SH-SY5Y (cell line): ENCODE results near the gene SLC12A2.

Source experiments
- GATA2 ChIP-seq: IDR thresholded peaks from 2 replicates; pipeline ENCODE4 v1.6.1; 2011; ENCODE audit warnings: mild to moderate bottlenecking, low read depth, low read length
- GATA3 ChIP-seq: IDR thresholded peaks from 2 replicates; pipeline ENCODE4 v1.6.1; 2011; ENCODE audit warnings: low read depth, mild to moderate bottlenecking, low read length, moderate library complexity

Gene SLC12A2

DNA sequence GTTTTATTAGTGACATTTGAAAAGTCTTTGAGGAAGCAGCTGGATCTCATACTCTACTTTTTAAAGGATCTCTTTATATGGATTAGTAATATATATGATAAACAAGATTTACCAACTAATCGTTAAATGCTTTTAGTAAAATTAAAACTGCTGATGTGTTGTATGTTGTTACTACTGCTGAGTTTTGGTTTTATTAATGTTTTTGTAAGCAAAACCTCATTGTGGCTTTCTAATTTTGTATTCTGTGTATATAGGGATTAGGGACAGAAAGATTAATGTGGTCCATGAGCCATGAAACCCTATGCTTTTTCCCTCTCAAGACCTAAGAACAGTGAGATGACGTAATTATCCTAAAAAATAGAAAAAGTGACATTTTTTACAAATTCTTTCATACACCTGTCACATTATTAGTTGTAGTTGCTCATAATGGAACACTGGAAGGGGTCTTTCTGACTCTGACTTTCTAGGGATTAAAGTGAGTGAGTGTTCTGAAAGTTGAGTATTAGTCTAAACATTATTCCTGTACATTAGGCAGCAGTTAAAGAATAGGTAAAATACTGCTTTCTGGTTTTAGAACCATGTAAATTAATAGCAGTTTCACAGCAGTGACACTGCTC lies 85.9 kb downstream of the SLC12A2 start:
- TF ChIP-seq GATA2 (no peak), GATA3 (no peak)

GRCh38 chr5:128172102-128172501 lies 88.5 kb downstream of the SLC12A2 start:
- TF ChIP-seq GATA2 (no peak), GATA3 (no peak)

DNA sequence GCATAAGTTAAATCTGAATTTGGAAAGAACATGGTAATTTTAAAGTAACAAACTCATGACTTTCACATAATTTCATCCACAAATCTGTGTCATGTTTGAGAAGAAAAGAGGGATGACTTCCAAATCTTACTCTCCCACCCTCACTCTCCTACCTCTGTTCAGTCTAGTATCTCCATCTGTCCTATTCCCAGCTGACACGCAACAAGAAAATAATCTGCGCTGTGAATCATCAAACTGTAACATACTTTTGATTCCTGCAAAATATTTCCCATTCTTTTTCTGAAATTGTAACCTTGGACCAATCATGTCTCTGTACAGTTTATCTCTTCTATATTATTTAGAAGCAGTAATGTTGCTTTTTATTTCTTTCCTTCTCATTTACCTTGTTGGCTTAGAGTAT lies 91.4 kb downstream of the SLC12A2 start:
- TF ChIP-seq GATA2, result no peak
- TF ChIP-seq GATA3, result no peak

- TF ChIP-seq GATA2, result no peak
- TF ChIP-seq GATA3, result no peak
Measured at GRCh38 chr5:128192368-128192767, 108.8 kb downstream of the SLC12A2 start.

GRCh38 chr5:128193665-128194390 lies 110.3 kb downstream of the SLC12A2 start:
- TF ChIP-seq GATA2 (no peak), GATA3 (no peak)

DNA sequence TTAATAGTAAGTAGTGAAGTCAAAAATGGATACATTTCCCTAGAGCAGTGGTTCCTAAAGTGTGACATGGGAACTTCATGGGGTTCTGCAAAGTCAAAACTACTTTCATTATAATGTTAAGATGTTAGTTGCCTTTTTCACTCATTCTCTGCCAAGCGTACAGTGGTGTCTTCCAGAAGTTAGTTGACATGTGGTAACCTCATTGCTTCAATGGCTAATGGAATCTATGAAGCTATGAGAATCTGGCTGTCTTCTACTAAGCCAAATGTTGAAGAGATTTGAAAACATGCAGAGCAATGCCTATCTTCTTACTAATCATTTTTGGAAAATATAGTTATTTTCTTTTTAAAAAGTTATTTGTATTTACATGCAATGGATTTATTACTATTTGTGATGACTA lies 111.8 kb downstream of the SLC12A2 start:
- no peak for TF ChIP-seq GATA3
- no peak for TF ChIP-seq GATA2

- TF ChIP-seq GATA2, result no peak
- TF ChIP-seq GATA3, result no peak
Measured at GRCh38 chr5:128196080-128196479, 112.5 kb downstream of the SLC12A2 start.

- TF ChIP-seq GATA3, result no peak
- no peak for TF ChIP-seq GATA2
Measured at GRCh38 chr5:128196791-128197190, 113.2 kb downstream of the SLC12A2 start.

- TF ChIP-seq GATA2, result no peak
- no peak for TF ChIP-seq GATA3
Measured at GRCh38 chr5:128197896-128198522, 114.4 kb downstream of the SLC12A2 start.

DNA sequence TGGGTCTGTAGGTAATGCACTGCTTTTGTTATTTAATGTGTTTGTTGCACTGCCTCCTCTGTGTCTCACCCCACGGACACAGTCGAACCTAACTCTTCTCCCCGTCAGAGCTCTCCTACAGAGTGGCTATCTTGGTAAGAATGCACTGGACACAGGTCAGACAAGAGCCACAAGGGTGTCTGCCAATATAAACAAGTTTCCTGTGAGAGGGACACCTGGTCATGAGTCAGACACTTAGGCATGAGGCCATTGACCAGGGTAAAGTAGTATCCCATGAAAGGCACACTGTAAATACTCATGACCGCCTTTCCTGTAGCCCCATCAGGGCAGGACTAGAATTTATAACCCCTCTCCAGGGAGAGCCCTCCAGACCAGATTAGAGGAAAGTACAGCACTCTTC lies 115.5 kb downstream of the SLC12A2 start:
- TF ChIP-seq GATA2 (no peak), GATA3 (no peak)

DNA sequence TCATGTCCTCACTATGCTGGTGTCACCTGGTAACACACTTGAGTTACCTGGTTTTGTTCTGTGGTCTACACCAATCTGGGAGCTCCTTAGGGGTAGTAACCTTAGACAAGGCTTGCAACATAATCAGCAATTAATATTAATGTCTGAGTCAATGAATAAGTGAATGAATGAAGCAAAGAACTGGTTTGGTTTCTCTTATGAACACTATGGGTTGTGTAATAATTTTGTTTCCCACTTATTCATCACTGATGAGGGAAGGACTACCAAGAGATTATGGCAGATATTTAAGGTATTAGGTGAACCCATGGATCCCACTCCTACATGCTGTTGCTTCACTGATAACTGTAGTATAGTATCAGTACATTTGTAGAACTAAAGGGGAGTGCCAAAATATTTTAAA lies 116.0 kb downstream of the SLC12A2 start:
- TF ChIP-seq GATA2 (no peak), GATA3 (no peak)

DNA sequence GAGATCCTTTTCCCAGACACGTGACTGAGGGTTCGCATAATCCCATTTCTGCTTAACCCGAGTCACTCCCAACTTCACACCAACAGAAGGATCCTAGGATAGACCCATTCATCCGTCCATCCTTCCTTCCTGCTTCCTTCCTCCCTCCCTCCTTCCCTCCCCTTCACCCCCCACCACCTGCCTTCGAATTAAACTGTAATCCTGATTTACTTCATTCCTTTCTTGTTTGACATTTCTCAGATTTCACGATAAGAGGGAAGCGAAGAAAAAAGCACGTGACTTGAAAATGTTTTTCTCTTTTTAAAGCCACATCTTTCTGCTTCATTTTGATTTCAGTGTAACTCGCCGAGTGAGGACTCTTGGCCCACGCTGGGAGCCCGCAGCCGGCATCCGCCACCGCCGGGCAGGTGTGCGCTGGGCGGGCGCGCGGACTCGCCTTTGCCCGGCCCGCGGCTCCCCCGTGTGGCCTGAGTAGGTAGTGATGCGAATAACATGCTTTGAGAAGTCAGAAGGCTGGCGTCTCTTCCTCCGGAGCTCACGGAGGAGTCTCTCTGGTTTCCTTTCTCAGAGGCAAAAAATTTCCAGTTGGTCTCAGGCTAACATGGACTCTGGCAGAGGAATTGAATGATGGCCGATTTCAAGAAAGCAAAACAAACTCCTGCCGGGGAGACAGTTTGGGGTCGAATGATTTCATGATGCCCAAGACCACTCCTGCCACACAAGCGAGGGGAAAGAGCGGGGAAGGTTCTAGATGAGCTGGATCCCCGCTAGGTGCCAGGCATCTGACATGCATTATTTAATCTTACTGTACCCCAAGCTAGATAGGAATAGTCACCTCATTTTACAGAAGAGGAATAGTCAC lies 117.7 kb downstream of the SLC12A2 start:
- TF ChIP-seq GATA2, result no peak; the same call in 1 of the 2 replicates
- TF ChIP-seq GATA3, result no peak

GRCh38 chr5:128202320-128202719 lies 118.8 kb downstream of the SLC12A2 start:
- TF ChIP-seq GATA3 (no peak), GATA2 (no peak)

DNA sequence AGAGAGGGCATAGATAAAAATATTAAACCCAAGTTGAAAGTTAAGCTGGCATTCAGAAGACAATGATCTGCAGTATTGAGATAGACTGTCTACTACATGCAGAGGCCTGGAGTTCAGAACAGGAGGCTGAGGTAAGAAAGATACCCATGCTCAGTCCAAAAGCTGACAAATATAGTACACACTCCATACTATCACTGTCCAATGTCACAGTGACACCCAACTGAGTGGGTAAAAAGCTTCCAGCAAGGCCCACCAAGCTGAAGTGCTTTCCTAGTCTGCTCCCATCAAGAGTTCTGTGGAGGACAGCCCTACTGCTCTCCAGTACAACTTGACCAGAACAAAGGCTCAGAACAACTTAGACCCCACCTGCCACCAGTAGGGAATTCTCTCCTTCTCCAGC lies 124.9 kb downstream of the SLC12A2 start:
- no peak for TF ChIP-seq GATA2
- no peak for TF ChIP-seq GATA3
